ENCODE measurements around the gene SNRNP200.

GRCh38 chr2:96274355-96275056 is 30.8 kb downstream of the SNRNP200 start:
- no peak for TF ChIP-seq CTCF (IDR thresholded peaks at IDR 0.05)
- TF ChIP-seq POLR2A (IDR thresholded peaks at IDR 0.05), result no peak
